NCI-H1436 treated with DMSO at 0.1 percent for 48 hours (cell line): ENCODE results near the gene C3.
"Not testable (repeated sequence)": the region's sequence is repeated elsewhere in the genome, so short reads cannot be mapped to it uniquely, and the experiment has no call there.

Source experiments
- DNase-seq: peaks from one replicate; lab custom pipeline; 2025; lab: John Stamatoyannopoulos, UW

The C3 gene

DNA sequence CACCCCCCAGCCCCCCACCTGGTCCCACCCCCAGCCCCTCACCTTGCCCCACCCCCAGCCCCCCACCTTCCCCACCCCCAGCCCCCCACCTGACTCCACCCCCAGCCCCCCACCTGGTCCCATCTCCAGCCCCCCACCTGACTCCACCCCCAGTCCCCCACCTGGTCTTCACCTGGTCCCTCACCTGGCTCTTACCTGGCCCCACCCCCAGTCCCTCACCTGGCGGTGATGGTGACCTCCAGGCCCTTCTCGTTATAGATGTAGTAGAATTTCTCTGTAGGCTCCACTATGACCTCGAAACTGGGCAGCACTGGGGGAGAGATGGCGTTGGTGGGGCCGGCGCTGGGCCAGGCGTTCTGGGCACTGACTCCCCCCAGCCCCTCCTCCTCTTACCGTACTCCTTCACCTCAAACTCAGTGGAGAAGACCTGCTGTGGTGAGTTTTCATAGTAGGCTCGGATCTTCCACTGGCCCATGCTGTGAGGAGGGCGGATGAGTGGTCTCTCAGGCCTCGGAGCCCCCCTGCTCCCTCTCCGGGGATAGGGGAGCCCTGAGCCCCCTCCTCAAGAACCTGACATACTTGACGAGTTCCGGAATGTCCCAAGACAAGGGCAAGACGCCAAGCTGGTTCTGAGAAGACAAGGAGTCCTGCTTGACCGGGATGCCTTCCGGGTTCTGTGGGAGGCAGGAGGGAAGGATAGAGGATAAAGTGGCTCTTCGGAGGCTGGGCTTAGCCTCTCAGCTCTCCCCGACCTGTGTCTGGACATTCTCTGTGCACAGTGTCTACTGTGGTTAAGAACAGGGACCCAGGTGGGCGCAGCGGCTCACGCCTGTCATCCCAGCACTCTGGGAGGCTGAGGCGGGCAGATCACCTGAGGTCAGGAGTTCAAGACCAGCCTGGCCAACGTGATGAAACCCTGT, 6.4 kb downstream of the C3 start:
- DNase-seq, result no peak

DNA sequence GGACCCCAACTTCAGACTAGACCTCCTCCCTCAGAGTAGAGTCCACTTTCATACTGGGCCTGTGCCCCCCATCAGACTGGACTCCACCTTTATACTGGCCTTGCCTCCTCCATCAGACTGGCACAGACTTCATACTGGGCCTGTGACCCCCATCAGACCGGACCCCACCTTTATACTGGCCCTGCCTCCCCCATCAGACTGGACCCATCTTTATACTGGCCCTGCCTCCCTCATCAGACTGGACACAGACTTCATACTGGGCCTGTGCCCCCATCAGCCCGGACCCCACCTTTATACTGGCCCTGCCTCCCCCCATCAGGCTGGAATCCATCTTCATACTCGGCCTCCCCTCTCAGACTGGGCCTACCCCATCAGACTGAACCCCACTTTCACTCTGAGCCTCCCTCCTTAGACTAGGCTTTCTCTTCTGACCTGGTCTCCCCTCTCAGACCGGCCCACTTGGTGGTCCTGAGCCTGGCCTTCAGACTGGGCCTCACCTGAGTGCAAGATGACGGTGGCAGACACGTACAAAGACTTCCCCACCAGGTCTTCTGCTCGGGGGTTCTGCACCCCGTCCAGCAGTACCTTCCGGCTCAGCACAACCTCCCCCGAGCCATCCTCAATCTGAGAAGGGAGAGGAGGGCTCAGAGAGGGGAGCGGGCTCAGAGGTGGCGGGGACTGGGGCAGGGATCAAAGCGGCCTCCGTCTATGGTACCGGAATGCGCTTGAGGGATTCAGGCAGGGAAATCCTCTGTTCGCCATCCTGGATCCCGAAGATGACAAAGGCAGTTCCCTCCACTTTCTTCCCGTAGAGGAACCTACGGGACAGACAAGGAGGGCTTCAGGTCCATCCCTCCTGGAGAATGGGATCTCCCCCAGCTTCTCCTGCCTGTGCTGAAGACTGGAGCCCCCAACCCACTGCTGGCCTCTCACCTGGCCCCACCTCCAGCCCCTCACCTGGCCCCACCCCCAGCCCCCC, 7.5 kb downstream of the C3 start:
- no peak for DNase-seq

DNA sequence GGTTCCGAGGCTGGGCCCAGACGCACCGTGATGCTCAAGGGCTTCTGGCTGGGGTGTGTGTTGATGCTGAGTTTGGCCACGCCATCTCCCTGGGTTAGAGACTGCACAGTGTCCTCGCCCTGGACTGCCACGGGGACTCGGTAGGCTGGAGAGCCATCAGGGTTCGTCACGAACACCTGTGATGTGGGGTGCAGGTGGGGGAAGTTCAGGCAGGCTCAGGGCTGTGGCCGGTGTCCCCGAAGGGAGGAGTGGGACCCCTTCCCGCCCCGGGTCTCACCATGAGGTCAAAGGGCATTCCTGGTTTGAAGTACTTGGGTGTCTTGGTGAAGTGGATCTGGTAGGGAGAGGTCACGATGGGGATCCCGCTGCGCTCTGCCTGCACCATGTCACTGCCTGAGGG, 8.2 kb downstream of the C3 start:
- DNase-seq, result no peak

DNA sequence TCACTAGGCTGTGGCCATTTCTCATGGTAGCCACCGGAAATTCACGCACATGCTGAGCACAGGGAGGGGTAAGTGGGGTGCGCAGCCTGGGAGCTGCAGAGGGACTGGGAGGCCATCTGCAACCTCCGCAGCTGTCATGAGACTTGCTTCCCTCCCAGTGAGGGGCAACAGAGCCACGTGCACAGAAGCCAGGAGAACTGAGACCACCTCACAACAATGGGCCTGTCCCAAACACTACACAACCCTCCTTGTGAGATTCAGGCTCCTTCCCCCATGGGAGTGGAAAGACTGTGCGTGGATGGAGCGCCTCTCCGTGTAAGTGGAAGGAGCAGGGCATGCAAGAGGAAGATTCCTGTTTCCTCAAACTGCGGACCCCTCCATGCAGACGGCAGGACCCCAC, 8.8 kb downstream of the C3 start:
- DNase-seq, result no peak

DNA sequence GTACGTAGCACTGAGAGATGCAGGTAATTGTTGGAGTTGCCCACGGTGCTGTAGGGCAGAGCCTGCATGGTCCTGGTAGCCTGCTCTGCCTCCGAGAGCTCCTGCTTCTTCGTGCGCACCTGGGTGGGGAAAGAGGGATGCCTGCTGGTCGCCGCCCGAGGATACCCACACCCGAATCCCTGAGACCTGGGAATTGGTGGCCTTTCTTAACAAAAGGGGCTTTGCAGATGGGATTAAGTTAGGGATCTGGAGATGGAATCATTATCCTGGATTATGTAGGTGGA, 9.4 kb downstream of the C3 start:
- no peak for DNase-seq

DNA sequence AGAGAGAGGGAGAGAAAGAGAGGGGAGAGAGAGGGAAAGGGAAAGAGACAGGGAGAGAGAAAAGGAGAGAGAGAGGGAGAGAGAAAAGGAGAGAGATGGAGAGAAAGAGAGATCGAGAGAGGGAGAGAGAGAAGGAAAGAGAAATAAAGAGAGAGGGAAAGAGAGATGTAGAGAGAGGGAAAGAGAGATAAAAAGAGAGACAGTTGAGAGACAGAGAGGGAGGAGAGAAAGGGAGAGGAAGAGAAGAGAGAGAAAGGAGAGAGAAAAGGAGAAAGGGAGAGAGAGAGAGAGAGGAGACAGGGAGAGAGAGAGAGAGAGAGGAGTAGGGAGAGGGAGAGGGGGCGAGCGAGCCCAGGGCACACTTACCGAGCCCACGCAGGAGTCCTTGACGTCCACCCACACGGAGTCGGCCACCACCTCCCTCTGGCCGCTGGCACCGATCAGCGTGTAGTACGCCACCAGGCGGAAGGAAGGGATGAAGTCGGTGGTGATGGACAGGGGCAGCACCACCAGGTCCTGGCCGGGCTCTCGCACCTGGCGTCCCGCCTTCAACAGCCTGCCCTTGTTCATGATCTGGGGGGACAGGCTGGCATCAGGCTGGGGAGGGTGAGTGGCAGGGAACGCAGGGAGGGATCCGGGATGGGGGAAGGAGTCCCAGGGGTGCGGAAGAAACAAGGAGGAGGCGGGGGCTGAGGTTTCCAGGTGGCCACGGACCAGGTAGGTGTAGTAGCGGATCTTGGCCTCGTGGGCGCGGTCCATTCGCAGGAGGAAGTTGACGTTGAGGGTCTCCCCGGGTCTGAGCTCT, 10.0 kb downstream of the C3 start:
- DNase-seq, result no peak

DNA sequence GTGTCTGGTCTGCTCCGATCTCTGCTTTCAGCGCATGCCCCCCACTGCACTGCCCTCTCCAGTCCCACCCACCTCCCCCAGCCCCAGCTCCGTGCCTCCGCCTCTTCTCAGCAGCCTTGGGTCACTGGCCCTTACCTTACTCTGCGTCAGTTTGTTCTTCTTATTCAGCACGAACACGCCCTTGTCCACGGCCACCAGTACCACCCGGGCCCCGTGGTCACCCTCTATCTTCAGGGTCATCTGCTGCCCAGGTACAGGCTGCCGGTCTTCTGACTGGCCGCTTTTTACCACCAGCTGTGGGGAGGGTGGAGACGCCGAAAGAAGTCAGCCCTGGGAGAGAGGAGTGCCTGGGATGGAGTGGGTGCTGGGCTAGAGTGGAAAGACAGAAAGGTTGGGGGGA, 10.9 kb downstream of the C3 start:
- DNase-seq, result no peak

DNA sequence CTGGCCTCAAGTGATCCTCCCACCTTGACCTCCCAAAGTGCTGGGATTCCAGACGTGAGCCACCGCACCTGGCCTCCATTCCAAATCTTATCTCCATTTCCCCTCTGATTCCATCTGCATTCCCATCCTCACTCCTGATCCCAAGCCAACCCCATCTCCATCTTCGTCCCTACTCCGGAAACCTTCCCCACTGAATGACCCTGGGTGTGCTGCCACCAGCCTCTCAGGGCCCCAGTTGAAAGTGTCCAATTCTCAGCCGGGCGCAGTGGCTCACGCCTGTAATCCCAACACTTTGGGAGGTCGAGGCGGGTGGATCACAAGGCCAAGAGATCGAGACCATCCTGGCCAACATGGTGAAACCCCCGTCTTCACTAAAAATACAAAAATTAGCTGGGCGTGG, 11.5 kb downstream of the C3 start:
- not testable (repeated sequence) for DNase-seq

DNA sequence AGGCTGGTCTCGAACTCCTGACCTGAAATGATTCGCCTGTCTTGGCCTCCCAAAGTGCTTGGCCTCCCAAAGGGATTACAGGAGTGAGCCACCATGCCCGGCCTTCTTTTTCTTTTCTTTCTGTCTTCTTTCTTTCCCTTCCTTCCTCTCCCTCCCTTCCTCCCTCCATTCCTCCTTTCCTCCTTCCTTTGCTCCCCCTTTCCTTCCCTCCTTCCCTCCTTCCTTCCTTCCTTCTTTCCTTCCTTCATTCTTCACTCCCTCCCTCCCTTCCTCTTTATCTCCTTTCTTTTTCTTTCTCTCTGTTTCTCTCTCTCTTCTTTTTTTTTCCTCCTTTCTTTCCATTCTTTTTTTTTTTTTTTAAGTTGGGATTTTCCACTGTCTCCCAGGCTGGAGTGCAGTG, 12.1 kb downstream of the C3 start:
- DNase-seq, result no peak

DNA sequence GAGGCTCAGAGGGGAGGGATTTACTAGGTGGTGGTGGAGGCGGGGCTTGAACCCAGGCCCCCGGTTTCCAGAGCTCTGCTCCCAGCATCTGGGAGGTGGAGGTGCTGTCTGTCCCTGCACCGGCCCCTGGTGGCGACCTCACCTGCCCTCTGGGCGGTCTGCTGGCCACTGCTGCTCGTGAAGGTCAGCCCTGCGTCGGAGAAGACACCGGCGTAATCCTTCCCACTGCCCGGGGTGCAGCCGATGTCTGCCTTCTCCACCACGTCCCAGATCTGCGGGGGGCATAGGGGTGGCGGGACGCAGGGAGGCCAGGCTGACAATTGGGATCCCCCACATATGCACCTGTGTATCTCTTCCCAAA, 12.8 kb downstream of the C3 start:
- DNase-seq, result no peak

GRCh38 chr19:6707011-6707657, 13.3 kb downstream of the C3 start:
- no peak for DNase-seq

- no peak for DNase-seq
Observed at GRCh38 chr19:6706633-6706958, 13.9 kb downstream of the C3 start.

- no peak for DNase-seq
Observed at GRCh38 chr19:6705931-6706632, 14.4 kb downstream of the C3 start.

DNA sequence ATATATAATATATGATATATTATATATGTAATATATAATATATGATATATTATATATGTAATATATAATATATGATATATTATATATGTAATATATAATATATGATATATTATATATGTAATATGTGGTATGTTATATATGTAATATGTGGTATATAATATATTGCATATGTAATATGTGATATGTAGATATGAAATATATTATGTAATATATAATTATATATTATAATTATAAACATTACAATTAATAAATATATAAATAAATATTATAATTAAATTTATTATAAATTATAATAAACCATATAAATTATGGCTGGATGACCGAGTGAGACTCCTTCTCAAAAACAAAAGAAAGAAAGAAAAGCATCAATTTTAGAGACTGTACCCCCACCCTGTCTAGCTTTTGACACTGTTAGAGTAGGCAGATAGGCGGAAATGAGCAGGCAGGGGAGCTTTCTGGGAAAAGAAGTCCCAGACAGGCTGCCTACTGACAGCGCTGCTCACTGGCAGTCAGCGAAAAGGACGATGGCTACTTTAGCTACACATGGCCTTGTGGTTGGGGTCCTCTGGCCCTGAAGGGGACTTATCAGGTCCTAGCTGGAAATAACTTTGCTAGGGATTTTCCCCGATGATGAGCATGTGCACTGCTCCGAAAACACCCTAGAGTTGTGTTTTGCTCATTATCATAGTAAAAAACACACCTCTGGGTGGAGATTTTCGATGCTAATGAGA, 19.7 kb downstream of the C3 start:
- DNase-seq, result no peak

- no peak for DNase-seq
Observed at GRCh38 chr19:6699935-6700334, 20.5 kb downstream of the C3 start.

DNA sequence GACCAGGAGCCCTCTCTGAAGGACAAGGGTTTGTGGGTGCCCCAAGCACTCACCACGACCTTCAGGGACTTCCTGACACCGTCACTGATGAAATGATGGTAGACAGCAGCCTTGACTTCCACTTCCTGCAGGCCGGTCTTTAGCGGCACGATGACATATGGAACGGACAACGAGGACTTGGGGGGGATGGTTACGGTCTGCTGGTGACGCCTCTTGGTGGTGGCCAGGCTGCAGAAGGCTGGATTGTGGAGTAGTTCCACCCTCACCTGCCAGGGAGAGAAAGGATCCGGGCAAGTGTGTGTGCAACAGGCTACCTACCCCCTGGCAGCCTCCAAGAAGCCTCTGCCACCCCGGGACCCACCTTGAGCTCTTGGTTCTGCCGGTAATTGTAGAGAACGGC, 23.2 kb downstream of the C3 start:
- DNase-seq, result no peak

DNA sequence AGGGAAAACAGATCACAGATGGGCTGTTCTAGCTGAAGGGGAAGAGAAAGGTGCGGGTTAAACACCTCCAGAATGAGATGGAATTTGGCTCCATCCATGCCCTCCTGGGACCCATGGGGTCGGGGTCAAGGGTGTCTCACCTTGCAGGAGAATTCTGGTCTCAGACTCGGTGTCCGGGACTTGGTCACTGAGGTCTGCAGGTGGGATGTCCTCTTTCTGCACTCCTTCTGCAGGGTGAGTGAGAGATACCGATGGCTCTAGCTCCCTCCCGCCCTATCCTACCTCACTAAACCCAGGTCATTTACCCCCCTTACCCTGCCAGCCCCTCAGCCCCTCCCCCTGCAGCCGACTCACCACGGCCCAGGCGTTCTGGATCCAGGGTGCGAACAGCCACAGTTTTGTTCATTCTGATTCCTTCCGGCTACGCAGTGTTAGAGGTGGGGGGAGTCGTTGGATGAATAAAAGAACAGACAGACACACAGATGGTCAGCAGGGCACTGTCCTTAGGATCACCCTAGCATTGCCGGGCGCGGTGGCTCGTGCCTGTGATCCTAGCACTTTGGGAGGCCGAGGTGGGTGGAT, 24.1 kb downstream of the C3 start:
- DNase-seq, result no peak

DNA sequence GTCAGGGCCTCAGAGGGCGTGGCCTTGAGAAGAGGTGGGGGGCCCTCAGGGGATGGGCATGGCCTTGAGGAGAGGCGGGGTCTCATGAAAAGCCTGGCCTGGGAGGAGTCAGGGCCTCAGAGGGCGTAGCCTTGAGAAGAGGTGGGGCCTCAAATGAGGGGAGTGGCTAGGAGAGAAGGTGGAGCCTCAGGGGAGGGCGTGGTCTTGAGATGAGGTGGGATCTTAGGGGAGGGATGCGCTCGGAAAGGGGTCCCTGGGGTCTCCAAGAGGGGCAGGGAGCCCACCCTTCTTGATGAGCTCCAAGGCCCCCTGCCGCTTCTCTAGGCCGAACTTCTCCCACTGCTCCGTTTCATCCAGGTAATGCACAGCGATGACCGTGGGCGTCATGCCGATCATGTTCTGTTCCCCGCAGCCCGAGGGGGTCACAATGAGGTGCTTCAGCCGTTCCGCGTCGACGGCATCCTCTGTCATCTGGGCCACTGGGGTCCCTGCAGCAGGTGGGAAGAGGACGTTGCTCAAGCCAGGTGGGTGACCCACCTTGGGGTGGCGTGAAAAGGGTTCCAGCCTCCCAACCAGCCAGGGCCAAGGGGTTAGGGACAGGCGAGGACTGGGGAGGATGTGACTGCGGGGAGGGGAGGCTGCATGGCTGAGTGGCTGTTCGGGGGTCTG, 26.2 kb downstream of the C3 start:
- no peak for DNase-seq

DNA sequence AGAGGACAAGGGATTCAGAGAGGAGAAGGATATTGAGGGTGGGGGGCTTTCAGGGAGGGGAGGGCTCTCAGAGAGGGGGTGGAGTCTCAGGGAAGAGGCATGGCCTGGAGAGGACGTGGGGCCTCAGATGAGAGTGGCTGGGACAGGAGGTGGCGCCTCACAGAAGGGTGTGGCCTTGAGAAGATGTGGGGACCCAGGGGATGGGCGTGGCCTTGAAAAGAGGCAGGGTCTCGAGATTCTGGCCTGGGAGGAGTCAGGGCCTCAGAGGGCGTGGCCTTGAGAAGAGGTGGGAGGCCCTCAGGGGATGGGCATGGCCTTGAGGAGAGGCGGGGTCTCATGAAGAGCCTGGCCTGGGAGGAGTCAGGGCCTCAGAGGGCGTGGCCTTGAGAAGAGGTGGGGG, 26.8 kb downstream of the C3 start:
- no peak for DNase-seq

GRCh38 chr19:6693056-6693471, 27.4 kb downstream of the C3 start:
- no peak for DNase-seq
